ENCODE measurements around the gene ERC2. TPM values are rescaled to one million over a fixed set of nuclear protein-coding genes. Genes with fewer than 3 reads are reported as not detected.
A peak's percentile ranks its signal among the peaks of the same experiment; 100 is the strongest.

ERC2 gene
- total RNA-seq, 1 experiment from 2014 or later, result 6.3 TPM

GRCh38 chr3:56253941-56254665 lies 214.2 kb downstream of the ERC2 start:
- Histone ChIP-seq H3K27me3 (no peaks in the 10 kb centered on the region), H3K27ac (no peak overlapping the region), H3K4me1 (peaks cover 7% of the 10 kb centered on the region), H3K9me3 (replicated peaks) (no peaks in the 10 kb centered on the region), H3K36me3 (no peaks in the 10 kb centered on the region), H3K4me3 (no peak overlapping the region)
- DNase-seq, result no peak

DNA sequence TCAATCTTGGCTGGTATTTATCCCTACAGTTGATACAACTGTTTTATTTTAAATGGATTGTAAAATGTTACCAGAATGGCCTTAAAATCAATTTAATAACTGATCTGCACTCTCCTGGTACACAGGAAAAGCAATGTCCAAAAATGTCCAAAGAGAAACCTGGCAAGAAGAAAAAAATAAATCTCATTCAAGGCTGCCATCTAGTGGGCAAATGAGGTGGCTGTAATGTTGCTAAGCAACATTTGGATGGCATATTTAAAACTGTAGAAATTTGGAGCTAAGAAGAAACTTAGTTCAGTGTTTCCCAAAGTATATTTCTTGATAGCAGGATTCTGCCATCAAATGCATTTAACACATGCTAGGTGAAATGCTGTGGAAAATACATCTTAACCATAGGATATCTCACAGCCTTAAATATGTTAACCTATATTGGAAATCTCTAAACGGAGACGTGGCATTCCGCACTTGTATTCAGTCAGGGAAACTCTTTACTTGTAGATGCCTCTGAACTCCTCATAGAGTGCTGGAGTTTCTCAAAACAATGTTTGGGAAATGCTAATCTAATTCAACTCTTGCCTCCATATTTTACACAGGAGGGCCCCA lies 216.8 kb downstream of the ERC2 start:
- peak; percentile 39 to 85 for DNase-seq

GRCh38 chr3:56248021-56248420 lies 220.2 kb downstream of the ERC2 start:
- H3K27ac ChIP-seq, result no peak overlapping the region
- no peaks in the 10 kb centered on the region for H3K27me3 ChIP-seq
- DNase-seq, result no peak
- H3K4me3 ChIP-seq, result no peak overlapping the region
- no peaks in the 10 kb centered on the region for H3K36me3 ChIP-seq
- H3K9me3 ChIP-seq (replicated peaks), result no peaks in the 10 kb centered on the region
- peaks cover 10% of the 10 kb centered on the region for H3K4me1 ChIP-seq

More for the DNA sequence above, 216.8 kb downstream of the ERC2 start:
- H3K4me3 ChIP-seq, result no peak overlapping the region
- H3K27me3 ChIP-seq, result no peaks in the 10 kb centered on the region
- H3K4me1 ChIP-seq, result peaks cover 10% of the 10 kb centered on the region
- H3K36me3 ChIP-seq, result no peaks in the 10 kb centered on the region
- H3K9me3 ChIP-seq (replicated peaks), result no peaks in the 10 kb centered on the region
- peak overlapping the region; percentile 18; the same call in 1 of the 2 replicates for H3K27ac ChIP-seq

GRCh38 chr3:56238299-56238698 lies 230.0 kb downstream of the ERC2 start:
- no peak overlapping the region for H3K27ac ChIP-seq
- H3K36me3 ChIP-seq, result no peaks in the 10 kb centered on the region
- DNase-seq, result peak in 1 of 2 experiments; percentile 13
- H3K9me3 ChIP-seq (replicated peaks), result no peaks in the 10 kb centered on the region
- H3K4me1 ChIP-seq, result no peaks in the 10 kb centered on the region
- H3K27me3 ChIP-seq, result no peaks in the 10 kb centered on the region
- no peak overlapping the region for H3K4me3 ChIP-seq

- H3K36me3 ChIP-seq, result no peaks in the 10 kb centered on the region
- DNase-seq, result no peak
- no peak overlapping the region for H3K27ac ChIP-seq
- H3K9me3 ChIP-seq (replicated peaks), result no peaks in the 10 kb centered on the region
- no peak overlapping the region for H3K4me3 ChIP-seq
- no peaks in the 10 kb centered on the region for H3K27me3 ChIP-seq
- H3K4me1 ChIP-seq, result no peaks in the 10 kb centered on the region
These were observed 234.5 kb downstream of the ERC2 start for GRCh38 chr3:56233742-56234141.

DNA sequence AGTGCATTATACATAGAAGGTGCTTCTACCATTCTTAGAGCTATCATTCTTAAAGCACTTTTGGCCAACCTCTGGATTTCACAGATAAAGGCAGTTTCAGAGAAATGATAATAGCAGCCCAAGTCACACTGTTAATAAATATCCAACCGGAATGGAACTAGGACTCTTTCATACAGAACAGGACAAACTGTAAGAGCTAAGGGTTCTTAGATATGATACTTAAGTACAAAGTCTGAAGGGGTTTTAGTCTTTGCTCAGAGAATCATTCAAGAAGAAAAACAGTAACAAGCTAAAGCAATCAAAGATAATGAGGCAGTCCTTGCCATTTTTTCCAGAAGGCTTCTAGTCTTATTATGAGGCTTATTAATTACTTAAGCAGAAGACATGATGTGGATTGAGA lies 239.0 kb downstream of the ERC2 start:
- no peak overlapping the region for H3K4me3 ChIP-seq

DNA sequence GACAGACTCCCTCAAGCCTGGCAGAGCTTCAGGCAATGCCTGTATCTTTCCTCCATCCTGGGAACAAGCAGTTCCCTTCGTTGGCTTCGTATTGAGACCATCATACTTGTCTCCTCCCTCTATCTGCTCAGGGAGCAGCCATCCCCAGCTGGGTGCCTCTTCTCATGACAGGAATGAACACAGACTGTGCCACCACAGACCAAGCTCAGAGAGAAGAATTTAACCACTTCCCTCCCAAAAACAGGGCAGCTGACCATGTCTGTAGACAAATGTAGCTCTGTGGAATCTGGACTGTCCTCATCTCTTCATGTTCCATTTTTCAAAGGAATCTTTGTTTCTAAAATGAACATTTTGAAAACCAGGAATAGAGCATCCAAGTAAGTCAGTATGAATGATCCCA lies 245.4 kb downstream of the ERC2 start:
- peak; percentile 4 to 23 for DNase-seq
- Histone ChIP-seq H3K27ac (no peak overlapping the region), H3K36me3 (no peaks in the 10 kb centered on the region), H3K4me1 (peaks cover 15% of the 10 kb centered on the region), H3K9me3 (replicated peaks) (no peaks in the 10 kb centered on the region), H3K27me3 (no peaks in the 10 kb centered on the region), H3K4me3 (no peak overlapping the region)

More for the DNA sequence above, 239.0 kb downstream of the ERC2 start:
- no peaks in the 10 kb centered on the region for H3K36me3 ChIP-seq
- no peaks in the 10 kb centered on the region for H3K9me3 ChIP-seq (replicated peaks)
- no peak overlapping the region for H3K27ac ChIP-seq
- H3K27me3 ChIP-seq, result no peaks in the 10 kb centered on the region
- DNase-seq, result no peak
- H3K4me1 ChIP-seq, result peaks cover under 1% of the 10 kb centered on the region; the same call in 1 of the 2 replicates

DNA sequence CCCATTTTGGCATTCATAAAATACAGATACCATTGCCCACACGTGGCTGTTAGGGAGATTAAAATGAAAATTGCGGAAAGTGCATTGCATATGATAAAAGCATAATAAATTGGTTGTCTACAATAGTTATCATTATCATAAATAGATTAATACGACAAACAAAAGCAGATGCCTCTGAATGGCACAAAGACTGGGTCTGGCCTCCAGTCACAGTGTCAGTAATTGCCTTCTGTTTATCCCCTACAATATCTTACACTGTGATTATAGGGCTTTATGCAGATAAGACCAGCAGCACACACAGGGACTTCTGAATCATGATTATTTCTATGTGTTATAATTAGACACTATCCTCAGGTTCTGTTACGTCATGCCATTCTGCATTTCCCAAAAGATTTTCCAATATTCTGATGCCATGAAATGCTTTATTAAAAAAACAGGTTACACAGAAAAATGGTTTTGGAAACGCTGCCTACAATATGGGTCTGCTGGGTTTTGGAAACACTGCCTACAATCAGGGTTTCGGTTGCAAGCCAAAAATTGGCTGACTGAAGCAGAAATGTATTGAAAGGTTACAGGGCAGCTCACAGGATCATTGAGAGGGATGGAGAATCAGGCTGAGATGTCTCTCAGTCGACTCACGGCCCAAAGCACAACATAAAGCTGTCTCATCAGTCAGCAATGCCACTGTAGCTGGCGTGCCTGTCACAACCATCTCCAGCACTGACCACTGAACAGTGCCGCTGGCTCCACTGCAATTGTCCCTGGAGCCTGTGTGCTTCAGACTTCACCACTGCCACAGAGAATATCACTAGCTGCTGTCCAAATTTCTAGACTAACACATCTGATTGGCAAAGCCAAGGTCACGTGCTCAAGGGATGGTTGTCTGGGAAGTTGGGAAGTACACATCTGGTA lies 248.1 kb downstream of the ERC2 start:
- peaks cover 15% of the 10 kb centered on the region for H3K4me1 ChIP-seq
- DNase-seq, result peak in 1 of 2 experiments; percentile 9
- no peak overlapping the region for H3K4me3 ChIP-seq
- no peaks in the 10 kb centered on the region for H3K9me3 ChIP-seq (replicated peaks)
- H3K27ac ChIP-seq, result no peak overlapping the region
- no peaks in the 10 kb centered on the region for H3K27me3 ChIP-seq
- H3K36me3 ChIP-seq, result no peaks in the 10 kb centered on the region

- Histone ChIP-seq H3K4me1 (peaks cover 8% of the 10 kb centered on the region; the same call in 1 of the 2 replicates), H3K27me3 (no peaks in the 10 kb centered on the region), H3K4me3 (no peak overlapping the region), H3K9me3 (replicated peaks) (peaks cover 11% of the 10 kb centered on the region; the same call in 1 of the 2 replicates), H3K36me3 (no peaks in the 10 kb centered on the region), H3K27ac (no peak overlapping the region)
- no peak for DNase-seq
These were observed 258.1 kb downstream of the ERC2 start for GRCh38 chr3:56209982-56210751.

- H3K36me3 ChIP-seq, result no peaks in the 10 kb centered on the region
- no peak for DNase-seq
- no peak overlapping the region for H3K27ac ChIP-seq
- no peak overlapping the region for H3K4me3 ChIP-seq
- H3K27me3 ChIP-seq, result no peaks in the 10 kb centered on the region
- H3K4me1 ChIP-seq, result peaks cover 8% of the 10 kb centered on the region; the same call in 1 of the 2 replicates
- H3K9me3 ChIP-seq (replicated peaks), result peaks cover 11% of the 10 kb centered on the region; the same call in 1 of the 2 replicates
These were observed 260.3 kb downstream of the ERC2 start for GRCh38 chr3:56207922-56208321.

GRCh38 chr3:56205406-56205805 lies 262.9 kb downstream of the ERC2 start:
- no peak overlapping the region for H3K27ac ChIP-seq
- H3K4me3 ChIP-seq, result no peak overlapping the region
- H3K9me3 ChIP-seq (replicated peaks), result no peaks in the 10 kb centered on the region
- H3K36me3 ChIP-seq, result no peaks in the 10 kb centered on the region
- no peak for DNase-seq
- H3K27me3 ChIP-seq, result no peaks in the 10 kb centered on the region
- peaks cover 8% of the 10 kb centered on the region; the same call in 1 of the 2 replicates for H3K4me1 ChIP-seq

- H3K36me3 ChIP-seq, result no peaks in the 10 kb centered on the region
- H3K4me3 ChIP-seq, result no peak overlapping the region
- H3K27ac ChIP-seq, result no peak overlapping the region
- no peaks in the 10 kb centered on the region for H3K9me3 ChIP-seq (replicated peaks)
- no peaks in the 10 kb centered on the region for H3K27me3 ChIP-seq
- no peak for DNase-seq
- peaks cover 5% of the 10 kb centered on the region; the same call in 1 of the 2 replicates for H3K4me1 ChIP-seq
These were observed 265.3 kb downstream of the ERC2 start for GRCh38 chr3:56202997-56203396.

GRCh38 chr3:56201407-56201806 lies 266.9 kb downstream of the ERC2 start:
- Histone ChIP-seq H3K36me3 (no peaks in the 10 kb centered on the region), H3K27ac (no peak overlapping the region), H3K9me3 (replicated peaks) (no peaks in the 10 kb centered on the region), H3K4me1 (peaks cover 3% of the 10 kb centered on the region; the same call in 1 of the 2 replicates), H3K27me3 (no peaks in the 10 kb centered on the region), H3K4me3 (no peak overlapping the region)
- no peak for DNase-seq

GRCh38 chr3:56200251-56200650 lies 268.0 kb downstream of the ERC2 start:
- DNase-seq, result no peak
- H3K4me3 ChIP-seq, result no peak overlapping the region
- no peaks in the 10 kb centered on the region for H3K9me3 ChIP-seq (replicated peaks)
- no peak overlapping the region for H3K27ac ChIP-seq
- H3K36me3 ChIP-seq, result no peaks in the 10 kb centered on the region
- H3K4me1 ChIP-seq, result peaks cover 9% of the 10 kb centered on the region
- H3K27me3 ChIP-seq, result no peaks in the 10 kb centered on the region
